Measurements from ENCODE around the gene SIGLEC7. TPM values are rescaled to one million over a fixed set of nuclear protein-coding genes. Genes with fewer than 3 reads are reported as not detected.
A peak's percentile ranks its signal among the peaks of the same experiment; 100 is the strongest.

SIGLEC7 gene
- total RNA-seq, 1 experiment from 2014 or later = not detected

GRCh38 chr19:51116736-51117286, 25.3 kb upstream of the SIGLEC7 start:
- no peak for DNase-seq (ENCODE audit: low read depth)

- peak; percentile 55 for DNase-seq (ENCODE audit: low read depth)
Observed at GRCh38 chr19:51119101-51119500, 23.0 kb upstream of the SIGLEC7 start.

GRCh38 chr19:51119611-51120010, 22.5 kb upstream of the SIGLEC7 start:
- DNase-seq (ENCODE audit: low read depth) = no peak

- DNase-seq (ENCODE audit: low read depth) = no peak
Observed at GRCh38 chr19:51120160-51120559, 21.9 kb upstream of the SIGLEC7 start.

GRCh38 chr19:51121257-51121656, 20.8 kb upstream of the SIGLEC7 start:
- no peak for DNase-seq (ENCODE audit: low read depth)

GRCh38 chr19:51122112-51122981, 19.8 kb upstream of the SIGLEC7 start:
- DNase-seq (ENCODE audit: low read depth) = peak; percentile 67

- no peak for DNase-seq (ENCODE audit: low read depth)
Observed at GRCh38 chr19:51123381-51123800, 18.7 kb upstream of the SIGLEC7 start.

- DNase-seq (ENCODE audit: low read depth) = no peak
Observed at GRCh38 chr19:51123802-51124201, 18.3 kb upstream of the SIGLEC7 start.

GRCh38 chr19:51124216-51124615, 17.9 kb upstream of the SIGLEC7 start:
- DNase-seq (ENCODE audit: low read depth) = no peak

- no peak for DNase-seq (ENCODE audit: low read depth)
Observed at GRCh38 chr19:51124729-51125128, 17.4 kb upstream of the SIGLEC7 start, which contains the start of gene SIGLEC9. Gene SIGLEC9 (plus strand): TSS chr19:51124906. CDS start chr19:51124975, 69 bp downstream.

- DNase-seq (ENCODE audit: low read depth) = no peak
Observed at GRCh38 chr19:51125421-51126075, 16.6 kb upstream of the SIGLEC7 start.

GRCh38 chr19:51127032-51127431, 15.1 kb upstream of the SIGLEC7 start:
- no peak for DNase-seq (ENCODE audit: low read depth)

GRCh38 chr19:51127755-51128154, 14.3 kb upstream of the SIGLEC7 start:
- peak; percentile 84 for DNase-seq (ENCODE audit: low read depth)

GRCh38 chr19:51128227-51128626, 13.9 kb upstream of the SIGLEC7 start:
- no peak for DNase-seq (ENCODE audit: low read depth)

- DNase-seq (ENCODE audit: low read depth) = no peak
Observed at GRCh38 chr19:51129716-51130115, 12.4 kb upstream of the SIGLEC7 start.

- DNase-seq (ENCODE audit: low read depth) = peak; percentile 62
Observed at GRCh38 chr19:51131780-51132680, 10.1 kb upstream of the SIGLEC7 start.

- no peak for DNase-seq (ENCODE audit: low read depth)
Observed at GRCh38 chr19:51135004-51135403, 7.1 kb upstream of the SIGLEC7 start.

GRCh38 chr19:51135986-51136762, 5.9 kb upstream of the SIGLEC7 start:
- DNase-seq (ENCODE audit: low read depth) = no peak

GRCh38 chr19:51136851-51137551, 5.1 kb upstream of the SIGLEC7 start:
- peak; percentile 64 for DNase-seq (ENCODE audit: low read depth)

GRCh38 chr19:51137792-51138425, 4.2 kb upstream of the SIGLEC7 start:
- DNase-seq (ENCODE audit: low read depth) = no peak

Measured in Daoy (cell line).